Amniotic epithelial cell (primary cell): ENCODE data around the gene VAMP2.
"Not testable (repeated sequence)": the region's sequence is repeated elsewhere in the genome, so short reads cannot be mapped to it uniquely, and the experiment has no call there.

Experiments
- DNase-seq: peaks from one replicate; pipeline ENCODE4 v3.0.0-alpha.2; 2010; ENCODE audit warnings: low read depth

The VAMP2 gene

GRCh38 chr17:8176197-8176940 is 13.6 kb upstream of the VAMP2 start, which contains the start of gene TMEM107:
TSS of gene TMEM107 (minus strand) at chr17:8176380. CDS start at chr17:8176286, 94 bp downstream.
- DNase-seq: peak; percentile 69

- DNase-seq: no peak
Measured at GRCh38 chr17:8175795-8176196, 13.0 kb upstream of the VAMP2 start.

- DNase-seq: no peak
Measured at GRCh38 chr17:8173871-8174322, 11.1 kb upstream of the VAMP2 start.

- peak; percentile 99 for DNase-seq
Measured at GRCh38 chr17:8173056-8173870, 10.5 kb upstream of the VAMP2 start.

GRCh38 chr17:8170186-8170585 is 7.4 kb upstream of the VAMP2 start:
- DNase-seq: not testable (repeated sequence)

- no peak for DNase-seq
Measured at GRCh38 chr17:8167526-8167925, 4.8 kb upstream of the VAMP2 start.

GRCh38 chr17:8166731-8167130 is 4.0 kb upstream of the VAMP2 start:
- no peak for DNase-seq

GRCh38 chr17:8164815-8165131 is 2.0 kb upstream of the VAMP2 start:
- no peak for DNase-seq

- DNase-seq: peak; percentile 50
Measured at GRCh38 chr17:8163978-8164814, 1.4 kb upstream of the VAMP2 start.

GRCh38 chr17:8162997-8163977 is 539 bp upstream of the VAMP2 start:
- no peak for DNase-seq

GRCh38 chr17:8161289-8162232 is 1.2 kb downstream of the VAMP2 start:
- no peak for DNase-seq

- DNase-seq: no peak
Measured at GRCh38 chr17:8160741-8161221, 2.0 kb downstream of the VAMP2 start.

GRCh38 chr17:8160224-8160577 is 2.5 kb downstream of the VAMP2 start:
- no peak for DNase-seq

- no peak for DNase-seq
Measured at GRCh38 chr17:8159459-8160223, 3.1 kb downstream of the VAMP2 start.

GRCh38 chr17:8159032-8159400 is 3.7 kb downstream of the VAMP2 start:
- DNase-seq: no peak

GRCh38 chr17:8158267-8159031 is 4.3 kb downstream of the VAMP2 start:
- peak; percentile 85 for DNase-seq

GRCh38 chr17:8156246-8156992 is 6.3 kb downstream of the VAMP2 start:
- peak; percentile 100 for DNase-seq

GRCh38 chr17:8155996-8156245 is 6.8 kb downstream of the VAMP2 start:
- DNase-seq: no peak
